NCI-H1436 treated with DMSO at 0.1 percent for 48 hours (cell line): ENCODE data around the gene ARL5A.
"Not testable (repeated sequence)": the region's sequence is repeated elsewhere in the genome, so short reads cannot be mapped to it uniquely, and the experiment has no call there.

Experiments used
- DNase-seq: peaks from one replicate; lab custom pipeline; 2025; lab: John Stamatoyannopoulos, UW

ARL5A gene

GRCh38 chr2:151795646-151796240 is 32.5 kb downstream of the ARL5A start:
- DNase-seq, result no peak

- not testable (repeated sequence) for DNase-seq
Observed at GRCh38 chr2:151794422-151794821, 33.8 kb downstream of the ARL5A start.

- DNase-seq, result no peak
Observed at GRCh38 chr2:151793123-151793522, 35.1 kb downstream of the ARL5A start.

GRCh38 chr2:151792589-151792988 is 35.6 kb downstream of the ARL5A start:
- DNase-seq, result no peak

GRCh38 chr2:151791545-151791944 is 36.7 kb downstream of the ARL5A start:
- no peak for DNase-seq

GRCh38 chr2:151790689-151791088 is 37.5 kb downstream of the ARL5A start:
- no peak for DNase-seq

- DNase-seq, result no peak
Observed at GRCh38 chr2:151789055-151789834, 39.0 kb downstream of the ARL5A start.

GRCh38 chr2:151786483-151786882 is 41.7 kb downstream of the ARL5A start:
- no peak for DNase-seq

- DNase-seq, result no peak
Observed at GRCh38 chr2:151786077-151786476, 42.1 kb downstream of the ARL5A start.

GRCh38 chr2:151783133-151783520 is 45.1 kb downstream of the ARL5A start:
- no peak for DNase-seq

- DNase-seq, result no peak
Observed at GRCh38 chr2:151782378-151783132, 45.7 kb downstream of the ARL5A start.

- no peak for DNase-seq
Observed at GRCh38 chr2:151781642-151782041, 46.6 kb downstream of the ARL5A start.

- DNase-seq, result no peak
Observed at GRCh38 chr2:151780938-151781337, 47.3 kb downstream of the ARL5A start.

- no peak for DNase-seq
Observed at GRCh38 chr2:151777935-151778334, 50.3 kb downstream of the ARL5A start.

- no peak for DNase-seq
Observed at GRCh38 chr2:151777487-151777886, 50.7 kb downstream of the ARL5A start.

GRCh38 chr2:151776367-151776766 is 51.9 kb downstream of the ARL5A start:
- no peak for DNase-seq

GRCh38 chr2:151775057-151775740 is 53.0 kb downstream of the ARL5A start:
- DNase-seq, result no peak

- no peak for DNase-seq
Observed at GRCh38 chr2:151774506-151774905, 53.7 kb downstream of the ARL5A start.

GRCh38 chr2:151771599-151772358 is 56.4 kb downstream of the ARL5A start:
- no peak for DNase-seq

GRCh38 chr2:151770995-151771394 is 57.2 kb downstream of the ARL5A start:
- DNase-seq, result no peak

- no peak for DNase-seq
Observed at GRCh38 chr2:151769606-151770005, 58.6 kb downstream of the ARL5A start.

GRCh38 chr2:151767536-151767935 is 60.7 kb downstream of the ARL5A start:
- DNase-seq, result no peak
